DND-41 (cell line): Measurements from ENCODE around the gene CMTM3.

Experiments
- CTCF ChIP-seq: IDR thresholded peaks from 2 replicates; pipeline ENCODE4 v1.5.1; 2012; ENCODE audit warnings: borderline replicate concordance, low read length, moderate library complexity, mild to moderate bottlenecking; ENCODE audit not compliant: poor library complexity, severe bottlenecking; ENCODE audit errors: extremely low read depth
- EZH2 ChIP-seq: IDR thresholded peaks from 3 replicates; pipeline ENCODE4 v1.6.1; 2012; ENCODE audit warnings: borderline replicate concordance, low read depth, mild to moderate bottlenecking, moderate library complexity, low read length, inconsistent platforms; ENCODE audit not compliant: severe bottlenecking

DNA sequence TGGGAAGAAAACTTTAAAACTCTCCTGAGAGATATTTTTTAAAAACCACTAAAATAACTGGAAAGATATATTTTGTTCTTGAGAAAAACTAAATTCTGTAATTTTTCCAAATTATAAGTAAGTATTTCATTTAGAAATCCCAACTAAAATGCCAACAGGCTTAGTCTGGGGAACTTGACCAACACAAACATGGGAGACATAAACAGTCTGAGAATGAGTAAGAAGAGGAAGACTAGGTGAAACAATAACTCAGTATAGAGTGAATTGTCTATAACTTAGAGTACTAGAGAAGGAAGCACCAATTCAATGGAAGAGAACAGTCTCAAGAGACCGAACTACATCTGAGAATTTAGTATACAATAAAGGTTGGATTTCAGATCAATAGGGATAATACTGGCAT lies 35.4 kb upstream of the CMTM3 start:
- TF ChIP-seq CTCF (no peak), EZH2 (no peak)
